Effector memory CD8-positive, alpha-beta T cell (primary cell): ENCODE data around the gene TTC33.
"Not testable (repeated sequence)": the region's sequence is repeated elsewhere in the genome, so short reads cannot be mapped to it uniquely, and the experiment has no call there.

ENCODE experiments used
- ATAC-seq: fragments of 150-1000 bp; cut with Tn5 transposase; replicated peaks from 2 replicates; pipeline ENCODE4 v1.10.0; 2021; ENCODE audit warnings: mild to moderate bottlenecking, moderate library complexity
- DNase-seq, 3 experiments: peaks; one replicate each; pipeline ENCODE4 v3.0.0; 2021
- H3K27ac Mint-ChIP-seq, 2 donors: one replicate each; pipeline ENCODE4 v1.8.0; 2022; ENCODE audit warnings: mild to moderate bottlenecking in 2 of 2, mixed read lengths in 2 of 2, moderate library complexity in 2 of 2
- H3K27me3 Mint-ChIP-seq, 2 donors: one replicate each; pipeline ENCODE4 v1.8.0; 2022; ENCODE audit warnings: mixed read lengths in 2 of 2
- H3K36me3 Mint-ChIP-seq: one replicate; pipeline ENCODE4 v1.8.0; 2022; ENCODE audit warnings: mild to moderate bottlenecking, moderate library complexity, mixed read lengths; ENCODE audit not compliant: insufficient read depth
- H3K4me1 Mint-ChIP-seq, 2 donors: one replicate each; pipeline ENCODE4 v1.8.0; 2022; ENCODE audit warnings: low read depth in 2 of 2, mixed read lengths in 2 of 2
- H3K4me3 Mint-ChIP-seq, 2 donors: one replicate each; pipeline ENCODE4 v1.8.0; 2022; ENCODE audit warnings: mild to moderate bottlenecking in 2 of 2, mixed read lengths in 2 of 2, moderate library complexity in 2 of 2
- H3K9me3 Mint-ChIP-seq, 2 donors: one replicate each; pipeline ENCODE4 v1.8.0; 2022; ENCODE audit warnings: mixed read lengths in 2 of 2

The TTC33 gene

GRCh38 chr5:40790947-40791593 is 35.3 kb upstream of the TTC33 start:
- Mint-ChIP-seq H3K27me3 (no peaks in the 10 kb centered on the region), H3K4me1 (peaks cover 43 to 67% of the 10 kb centered on the region in 2 donors), H3K9me3 (no peaks in the 10 kb centered on the region), H3K36me3 (peaks cover 6% of the 10 kb centered on the region), H3K4me3 (no peak overlapping the region), H3K27ac (peak overlapping the region; percentile 8 to 41)
- ATAC-seq (no peak), DNase-seq (no peak)

GRCh38 chr5:40788941-40789340 is 33.2 kb upstream of the TTC33 start:
- Mint-ChIP-seq H3K27ac (peak overlapping the region; percentile 6 to 39), H3K4me1 (peaks cover 44 to 66% of the 10 kb centered on the region in 2 donors), H3K4me3 (peak overlapping the region in 1 of 2 donors; percentile 45), H3K36me3 (peaks cover 11% of the 10 kb centered on the region)
- ATAC-seq, H3K27me3 Mint-ChIP-seq, DNase-seq, H3K9me3 Mint-ChIP-seq: not testable (repeated sequence)

GRCh38 chr5:40787986-40788385 is 32.2 kb upstream of the TTC33 start:
- Mint-ChIP-seq H3K4me1 (peaks cover 38 to 66% of the 10 kb centered on the region in 2 donors), H3K9me3 (no peaks in the 10 kb centered on the region), H3K4me3 (peak overlapping the region in 1 of 2 donors; percentile 9), H3K36me3 (peaks cover 12% of the 10 kb centered on the region), H3K27ac (no peak overlapping the region), H3K27me3 (no peaks in the 10 kb centered on the region)
- ATAC-seq = no peak
- no peak for DNase-seq

- H3K4me3 Mint-ChIP-seq, H3K9me3 Mint-ChIP-seq, H3K27ac Mint-ChIP-seq, DNase-seq, H3K27me3 Mint-ChIP-seq, ATAC-seq: not testable (repeated sequence)
- H3K4me1 Mint-ChIP-seq = peaks cover 45 to 72% of the 10 kb centered on the region in 2 donors
- H3K36me3 Mint-ChIP-seq = peaks cover 15% of the 10 kb centered on the region
Measured at GRCh38 chr5:40786664-40787063, 30.9 kb upstream of the TTC33 start.

- Mint-ChIP-seq H3K9me3 (no peaks in the 10 kb centered on the region), H3K27me3 (no peaks in the 10 kb centered on the region), H3K36me3 (peaks cover 15% of the 10 kb centered on the region), H3K27ac (peak overlapping the region in 1 of 2 donors; percentile 13), H3K4me3 (no peak overlapping the region), H3K4me1 (peaks cover 42 to 73% of the 10 kb centered on the region in 2 donors)
- DNase-seq (no peak), ATAC-seq (no peak)
Measured at GRCh38 chr5:40784916-40785315, 29.2 kb upstream of the TTC33 start.

- Mint-ChIP-seq H3K4me1 (peaks cover 41 to 70% of the 10 kb centered on the region in 2 donors), H3K36me3 (peaks cover 16% of the 10 kb centered on the region), H3K4me3 (no peak overlapping the region), H3K27me3 (no peaks in the 10 kb centered on the region), H3K9me3 (no peaks in the 10 kb centered on the region), H3K27ac (peak overlapping the region in 1 of 2 donors; percentile 6)
- DNase-seq (no peak), ATAC-seq (no peak)
Measured at GRCh38 chr5:40784027-40784653, 28.4 kb upstream of the TTC33 start.

DNA sequence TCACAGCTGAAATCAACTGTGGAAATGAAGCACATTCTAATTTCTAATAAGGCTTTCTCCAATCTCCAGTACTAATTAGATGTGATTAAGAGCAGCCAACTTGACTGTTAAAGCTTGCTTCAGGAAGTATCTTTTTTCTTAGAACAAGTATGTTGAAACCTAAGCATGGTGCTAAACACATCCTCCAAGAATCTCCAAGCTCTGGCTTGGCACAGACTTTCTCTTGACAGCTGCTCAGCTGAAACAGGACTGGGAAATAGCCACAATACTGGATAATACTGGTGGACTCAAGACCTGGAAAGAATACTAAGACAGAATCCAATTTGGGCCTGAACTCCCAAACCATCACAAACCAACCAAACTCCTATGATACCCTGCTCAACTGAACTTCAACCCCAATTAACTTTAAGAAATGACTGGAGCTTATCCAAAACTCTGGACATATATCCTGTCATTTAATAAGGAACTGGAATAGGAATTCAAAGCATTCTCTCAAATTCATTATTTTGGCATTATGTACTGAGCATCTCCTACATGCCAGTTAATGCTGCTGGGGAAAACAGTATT is 26.2 kb upstream of the TTC33 start:
- peak overlapping the region; percentile 29 to 47 for H3K27ac Mint-ChIP-seq
- no peaks in the 10 kb centered on the region for H3K27me3 Mint-ChIP-seq
- DNase-seq (no peak), ATAC-seq (no peak)
- H3K9me3 Mint-ChIP-seq = no peaks in the 10 kb centered on the region
- peaks cover 20% of the 10 kb centered on the region for H3K36me3 Mint-ChIP-seq
- H3K4me3 Mint-ChIP-seq = no peak overlapping the region
- peaks cover 30 to 60% of the 10 kb centered on the region in 2 donors for H3K4me1 Mint-ChIP-seq

GRCh38 chr5:40780858-40781257 is 25.1 kb upstream of the TTC33 start:
- H3K27ac Mint-ChIP-seq = peak overlapping the region in 1 of 2 donors; percentile 32
- H3K4me1 Mint-ChIP-seq = peaks cover 33 to 57% of the 10 kb centered on the region in 2 donors
- ATAC-seq (no peak), DNase-seq (no peak)
- H3K27me3 Mint-ChIP-seq = no peaks in the 10 kb centered on the region
- peaks cover 25% of the 10 kb centered on the region for H3K36me3 Mint-ChIP-seq
- H3K9me3 Mint-ChIP-seq = no peaks in the 10 kb centered on the region
- H3K4me3 Mint-ChIP-seq = no peak overlapping the region

DNA sequence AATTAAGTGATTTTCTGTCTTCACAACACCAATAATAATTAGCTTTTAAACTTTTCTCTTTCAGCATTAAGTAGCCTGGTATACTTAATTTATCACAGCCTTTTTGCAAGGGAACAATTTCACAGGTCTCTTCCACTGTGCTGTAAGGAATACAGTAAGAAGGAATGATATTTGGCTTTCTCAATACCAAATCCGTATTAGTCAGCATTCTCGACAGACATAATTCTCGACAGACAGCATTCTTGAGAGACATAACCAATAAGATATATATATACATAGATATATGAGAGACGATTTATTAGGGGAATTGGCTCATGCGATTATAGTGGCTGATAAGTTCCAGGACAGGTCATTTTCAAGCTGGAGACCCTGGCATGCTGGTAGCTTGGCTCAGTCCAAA is 24.4 kb upstream of the TTC33 start:
- H3K27me3 Mint-ChIP-seq = no peaks in the 10 kb centered on the region
- DNase-seq = no peak
- no peak overlapping the region for H3K27ac Mint-ChIP-seq
- no peak for ATAC-seq
- no peaks in the 10 kb centered on the region for H3K9me3 Mint-ChIP-seq
- peaks cover 27 to 56% of the 10 kb centered on the region in 2 donors for H3K4me1 Mint-ChIP-seq
- H3K36me3 Mint-ChIP-seq = peaks cover 27% of the 10 kb centered on the region
- H3K4me3 Mint-ChIP-seq = no peak overlapping the region

GRCh38 chr5:40779561-40779960 is 23.8 kb upstream of the TTC33 start:
- H3K27ac Mint-ChIP-seq = no peak overlapping the region
- DNase-seq = no peak
- H3K4me3 Mint-ChIP-seq = no peak overlapping the region
- no peaks in the 10 kb centered on the region for H3K27me3 Mint-ChIP-seq
- no peaks in the 10 kb centered on the region for H3K9me3 Mint-ChIP-seq
- peaks cover 27 to 52% of the 10 kb centered on the region in 2 donors for H3K4me1 Mint-ChIP-seq
- no peak for ATAC-seq
- H3K36me3 Mint-ChIP-seq = peaks cover 30% of the 10 kb centered on the region

GRCh38 chr5:40778133-40778532 is 22.4 kb upstream of the TTC33 start:
- H3K4me3 Mint-ChIP-seq = no peak overlapping the region
- peaks cover 37% of the 10 kb centered on the region for H3K36me3 Mint-ChIP-seq
- H3K27ac Mint-ChIP-seq = no peak overlapping the region
- no peaks in the 10 kb centered on the region for H3K9me3 Mint-ChIP-seq
- DNase-seq = no peak
- no peak for ATAC-seq
- no peaks in the 10 kb centered on the region for H3K27me3 Mint-ChIP-seq
- peaks cover 23 to 39% of the 10 kb centered on the region in 2 donors for H3K4me1 Mint-ChIP-seq

- Mint-ChIP-seq H3K4me3 (no peak overlapping the region), H3K4me1 (peaks cover 15 to 32% of the 10 kb centered on the region in 2 donors), H3K27me3 (no peaks in the 10 kb centered on the region), H3K36me3 (peaks cover 42% of the 10 kb centered on the region), H3K27ac (peak overlapping the region in 1 of 2 donors; percentile 66), H3K9me3 (no peaks in the 10 kb centered on the region)
- ATAC-seq = no peak
- no peak for DNase-seq
Measured at GRCh38 chr5:40776658-40776977, 20.9 kb upstream of the TTC33 start.

DNA sequence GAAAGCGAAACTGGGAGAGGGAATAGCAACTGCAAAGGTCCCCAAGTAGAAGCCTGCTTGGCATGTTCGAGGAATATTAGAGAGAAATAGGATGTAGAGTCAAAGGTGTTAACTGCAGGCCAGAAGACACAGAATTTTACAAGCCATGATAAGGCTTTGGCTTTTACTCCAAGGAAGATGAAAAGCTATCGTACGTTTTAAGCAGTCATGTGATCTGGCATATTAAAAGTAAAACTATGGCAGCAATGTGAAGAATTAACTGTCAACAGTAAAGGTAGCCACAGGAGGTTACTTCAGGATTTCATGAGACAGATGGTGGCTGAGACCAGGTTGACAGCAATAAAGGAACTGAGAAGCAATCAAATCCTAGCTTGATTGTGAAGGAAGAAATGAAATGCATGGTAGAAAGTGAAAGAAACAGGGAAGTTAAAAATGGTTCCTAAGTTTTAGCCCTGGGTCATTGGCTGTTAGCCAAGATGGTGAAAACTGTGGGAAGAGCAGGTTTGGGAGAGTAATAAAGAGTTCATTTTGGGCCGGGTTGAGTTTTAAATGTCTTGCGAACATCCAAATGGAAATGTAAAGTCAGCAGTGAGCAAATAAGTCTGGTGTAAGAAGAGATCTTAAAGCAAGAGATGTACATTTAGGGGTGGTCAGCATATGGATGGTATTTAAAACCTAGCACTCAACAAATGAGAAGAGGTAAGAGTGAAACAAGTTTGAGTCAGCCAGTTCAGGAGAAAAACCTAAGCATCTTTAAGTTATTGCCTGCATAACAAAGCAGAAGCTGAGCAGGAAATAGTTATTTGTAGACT is 20.3 kb upstream of the TTC33 start:
- no peak for DNase-seq
- H3K4me3 Mint-ChIP-seq = no peak overlapping the region
- H3K27me3 Mint-ChIP-seq = no peaks in the 10 kb centered on the region
- ATAC-seq = no peak
- H3K36me3 Mint-ChIP-seq = peaks cover 48% of the 10 kb centered on the region
- H3K27ac Mint-ChIP-seq = peak overlapping the region in 1 of 2 donors; percentile 66
- H3K4me1 Mint-ChIP-seq = peaks cover 12 to 27% of the 10 kb centered on the region in 2 donors
- H3K9me3 Mint-ChIP-seq = no peaks in the 10 kb centered on the region
